Endothelial cell of umbilical vein (primary cell): Measurements from ENCODE around the gene EEF2K.

Source experiments
- CTCF ChIP-seq, 2 donors: IDR thresholded peaks; 1 replicate in 1 of 2; 2 replicates in 1 of 2; pipeline ENCODE4 v1.5.1; 2011; ENCODE audit warnings: low read length in 2 of 2, mild to moderate bottlenecking in 2 of 2, moderate library complexity in 2 of 2, control low read depth in 1 of 2, inconsistent platforms in 1 of 2, low read depth in 1 of 2; ENCODE audit not compliant: insufficient read depth in 1 of 2; ENCODE audit errors: extremely low read depth in 1 of 2
- EZH2 ChIP-seq: IDR thresholded peaks from 2 replicates; pipeline ENCODE4 v1.6.1; 2012; ENCODE audit warnings: borderline replicate concordance, low read depth, mild to moderate bottlenecking, moderate library complexity, low read length, inconsistent platforms; ENCODE audit not compliant: severe bottlenecking
- FOS ChIP-seq: IDR thresholded peaks from 2 replicates; pipeline ENCODE4 v1.6.1; 2011; ENCODE audit warnings: mild to moderate bottlenecking, low read length, moderate library complexity, borderline replicate concordance; ENCODE audit not compliant: insufficient read depth
- JUN ChIP-seq: IDR thresholded peaks from 2 replicates; pipeline ENCODE4 v1.6.1; 2011; ENCODE audit warnings: borderline replicate concordance, low read depth; ENCODE audit not compliant: insufficient read length, insufficient read depth
- MAX ChIP-seq: IDR thresholded peaks from 2 replicates; pipeline ENCODE4 v1.6.1; 2011; ENCODE audit not compliant: insufficient read depth, insufficient read length
- POLR2A ChIP-seq: IDR thresholded peaks from 2 replicates; pipeline ENCODE4 v1.6.1; 2012; ENCODE audit warnings: low read depth, mild to moderate bottlenecking, control low read depth, low read length
- POLR2AphosphoS5 ChIP-seq: IDR thresholded peaks from 2 replicates; pipeline ENCODE4 v1.6.1; 2012; ENCODE audit warnings: low read depth, mild to moderate bottlenecking, control low read depth, low read length, moderate library complexity; ENCODE audit not compliant: insufficient read depth

DNA sequence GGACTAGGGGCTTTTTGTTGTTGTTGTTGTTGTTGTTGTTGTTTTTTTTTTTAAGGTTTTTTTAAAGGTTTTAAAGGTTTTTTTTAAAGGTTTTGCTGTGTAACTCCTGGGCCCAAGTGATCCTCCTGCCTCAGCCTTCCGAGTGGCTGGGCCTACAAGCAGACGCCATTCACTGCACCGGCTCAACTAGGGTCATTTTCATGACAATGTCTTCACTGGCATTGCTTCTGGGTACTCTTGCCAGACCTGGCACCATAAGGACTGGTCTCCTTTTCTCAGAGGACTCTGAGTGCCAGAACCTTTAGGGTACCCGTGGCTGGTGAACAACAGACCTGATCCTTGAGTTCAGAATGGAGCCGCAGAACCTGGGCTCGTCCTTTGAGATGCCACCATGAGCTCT is 111.5 kb downstream of the EEF2K start:
- TF ChIP-seq CTCF (IDR thresholded peaks at IDR 0.05; ENCODE audit: extremely low read depth in 1 of 2, insufficient read depth in 1 of 2, low read depth in 1 of 2, low read length in 2 of 2) (no peak), POLR2A (no peak), MAX (no peak), EZH2 (no peak), FOS (no peak), POLR2AphosphoS5 (no peak), JUN (no peak)
